Transverse colon (tissue), 4 donors: Measurements from ENCODE around the gene SLC6A13. TPM values are rescaled to one million over a fixed set of nuclear protein-coding genes. Genes with fewer than 3 reads are reported as not detected.
"Not testable (repeated sequence)": the region's sequence is repeated elsewhere in the genome, so short reads cannot be mapped to it uniquely, and the experiment has no call there.

Experiments
- DNase-seq: peaks from one replicate; pipeline ENCODE4 v3.0.0-alpha.2; 2019
- H3K27ac ChIP-seq, 4 donors: fragments of 200-600 bp; sonication (generic); 2 replicates each; pipeline ENCODE4 v1.5.1; 2016 to 2018; ENCODE audit warnings: inconsistent platforms in 4 of 4
- H3K27me3 ChIP-seq: fragments of 200-600 bp; sonication (generic); 2 replicates; pipeline ENCODE4 v1.5.1; 2017; ENCODE audit warnings: inconsistent platforms
- H3K36me3 ChIP-seq, 4 donors: fragments of 200-600 bp; sonication (generic); 2 replicates each; pipeline ENCODE4 v1.5.1; 2017 to 2019; ENCODE audit warnings: inconsistent platforms in 4 of 4
- H3K4me1 ChIP-seq, 4 donors: fragments of 200-600 bp; sonication (generic); 2 replicates each; pipeline ENCODE4 v1.5.1; 2017 to 2020; ENCODE audit warnings: inconsistent platforms in 4 of 4
- H3K4me3 ChIP-seq, 4 donors: fragments of 200-600 bp; sonication (generic); 1 replicate in 1 of 4; 2 replicates in 3 of 4; pipeline versions ENCODE4 v1.5.1 to v1.6.1; 2017 to 2019; ENCODE audit warnings: inconsistent platforms in 4 of 4
- H3K9me3 ChIP-seq, 2 donors: fragments of 200-600 bp; sonication (generic); 2 replicates each; pipeline ENCODE4 v1.5.1; 2017 to 2019; ENCODE audit warnings: inconsistent platforms in 2 of 2
- EP300 ChIP-seq: sonication (generic); formaldehyde crosslinking; IDR thresholded peaks from one replicate; pipeline ENCODE4 v1.6.1; 2017; ENCODE audit warnings: antibody characterized with exemption, low read depth
- POLR2A ChIP-seq: fragments of 450-650 bp; IDR thresholded peaks from one replicate; pipeline ENCODE4 v1.6.1; 2016; ENCODE audit warnings: antibody characterized with exemption, mild to moderate bottlenecking, moderate library complexity
- POLR2AphosphoS5 ChIP-seq, 3 donors: sonication (generic); formaldehyde crosslinking; IDR thresholded peaks; one replicate each; pipeline ENCODE4 v1.6.1; 2016; ENCODE audit warnings: antibody characterized with exemption in 3 of 3
- WGBS, 2 donors: methylation state at CpG; one replicate each; pipeline ENCODE4 v1.1.5; 2018; ENCODE audit warnings: low coverage in 1 of 2; 5-methylcytosine and 5-hydroxymethylcytosine counted together
- in situ Hi-C, 4 donors: fragments of 200-750 bp; cut with MboI; loops; one replicate each; pipeline versions ENCODE4 v1.15.0 to v1.15.1; 2017; ENCODE audit warnings: low sequenced_read_pairs in 3 of 4, low pct_ligation_motif_present in 1 of 4, low pct_unique_long_range_greater_than_20kb in 1 of 4
- intact Hi-C: fragments of 100-400 bp; cut with DNase I; formaldehyde crosslinking; loops from one replicate; pipeline ENCODE4 v1.15.1; 2023; ENCODE audit warnings: low total_unique reads
- total RNA-seq, 4 donors: library from RNA; depleted of rRNA; stranded (reverse); fragments of >200 nt; gene quantifications; one replicate each; pipeline ENCODE4 v1.1.0, GENCODE V29; 2016
- TF ChIP-seq, protein P1 (sequence below), 5 experiments: fragments of 200-600 bp in 3 of 5; fragments of 450-650 bp in 2 of 5; sonication (generic) in 3 of 5; IDR thresholded peaks; 1 replicate in 2 of 5; 2 replicates in 3 of 5; pipeline ENCODE4 v1.5.1; 2016 to 2017; ENCODE audit warnings: antibody characterized with exemption in 5 of 5, inconsistent platforms in 3 of 5, mild to moderate bottlenecking in 2 of 5, moderate library complexity in 1 of 5

SLC6A13 gene
- total RNA-seq, 4 donors from 2014 or later: not detected

DNA sequence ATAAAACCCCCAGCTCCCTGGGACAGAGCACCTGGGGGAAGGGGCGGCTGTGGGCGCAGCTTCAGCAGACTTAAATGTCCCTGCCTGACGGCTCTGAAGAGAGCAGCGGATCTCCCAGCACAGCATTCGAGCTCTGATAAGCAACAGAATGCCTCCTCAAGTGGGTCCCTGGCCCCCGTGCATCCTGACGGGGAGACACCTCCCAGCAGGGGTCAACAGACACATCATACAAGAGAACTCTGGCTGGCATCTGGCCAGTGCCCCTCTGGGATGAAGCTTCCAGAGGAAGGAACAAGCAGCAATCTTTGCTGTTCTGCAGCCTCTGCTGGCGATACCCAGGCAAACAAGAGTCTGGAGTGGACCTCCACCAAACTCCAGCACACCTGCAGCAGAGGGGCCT lies 35.4 kb upstream of the SLC6A13 start:
- H3K27me3 ChIP-seq, H3K27ac ChIP-seq, H3K4me3 ChIP-seq, H3K9me3 ChIP-seq, in situ Hi-C loops, intact Hi-C loops, DNase-seq, H3K4me1 ChIP-seq: not testable (repeated sequence)
- 91 to 100% methylated on average over 2 to 8 of the region's 8 CpGs for WGBS, 2 donors
- H3K36me3 ChIP-seq: peaks cover 0 to 56% (median 26%) of the 10 kb centered on the region in 4 donors

DNA sequence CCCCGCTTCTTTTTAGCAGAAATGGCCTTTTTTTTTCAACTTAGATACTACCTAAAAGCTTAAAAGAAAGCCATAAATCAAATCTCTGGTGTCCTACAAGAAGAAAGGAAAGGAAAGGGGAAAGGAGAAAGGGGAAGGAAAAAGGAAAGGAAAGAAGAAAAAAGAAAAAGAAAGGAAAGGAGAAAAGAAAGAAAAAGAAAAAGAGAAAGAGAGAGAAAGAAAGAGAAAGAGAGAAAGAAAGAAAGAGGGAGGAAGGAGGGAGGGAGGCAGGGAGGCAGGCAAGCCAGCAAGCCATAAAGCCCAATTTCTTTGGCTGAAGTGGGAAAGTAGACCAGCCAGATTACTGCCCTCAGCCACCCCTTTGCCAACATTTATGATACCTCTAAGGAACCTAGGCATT lies 32.5 kb upstream of the SLC6A13 start:
- in situ Hi-C loops (no loop called here), intact Hi-C loops (no loop called here)
- Histone ChIP-seq H3K27ac (no peak overlapping the region), H3K4me3 (no peak overlapping the region), H3K27me3 (no peaks in the 10 kb centered on the region), H3K36me3 (peaks cover 0 to 74% (median 36%) of the 10 kb centered on the region in 4 donors), H3K4me1 (no peaks in the 10 kb centered on the region), H3K9me3 (no peaks in the 10 kb centered on the region)
- TF ChIP-seq POLR2AphosphoS5 (IDR thresholded peaks at IDR 0.05) (no peak), EP300 (no peak), POLR2A (no peak)
- TF ChIP-seq, protein P1, sequence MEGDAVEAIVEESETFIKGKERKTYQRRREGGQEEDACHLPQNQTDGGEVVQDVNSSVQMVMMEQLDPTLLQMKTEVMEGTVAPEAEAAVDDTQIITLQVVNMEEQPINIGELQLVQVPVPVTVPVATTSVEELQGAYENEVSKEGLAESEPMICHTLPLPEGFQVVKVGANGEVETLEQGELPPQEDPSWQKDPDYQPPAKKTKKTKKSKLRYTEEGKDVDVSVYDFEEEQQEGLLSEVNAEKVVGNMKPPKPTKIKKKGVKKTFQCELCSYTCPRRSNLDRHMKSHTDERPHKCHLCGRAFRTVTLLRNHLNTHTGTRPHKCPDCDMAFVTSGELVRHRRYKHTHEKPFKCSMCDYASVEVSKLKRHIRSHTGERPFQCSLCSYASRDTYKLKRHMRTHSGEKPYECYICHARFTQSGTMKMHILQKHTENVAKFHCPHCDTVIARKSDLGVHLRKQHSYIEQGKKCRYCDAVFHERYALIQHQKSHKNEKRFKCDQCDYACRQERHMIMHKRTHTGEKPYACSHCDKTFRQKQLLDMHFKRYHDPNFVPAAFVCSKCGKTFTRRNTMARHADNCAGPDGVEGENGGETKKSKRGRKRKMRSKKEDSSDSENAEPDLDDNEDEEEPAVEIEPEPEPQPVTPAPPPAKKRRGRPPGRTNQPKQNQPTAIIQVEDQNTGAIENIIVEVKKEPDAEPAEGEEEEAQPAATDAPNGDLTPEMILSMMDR (IDR thresholded peaks at IDR 0.05): no peak
- 100% methylated on average over 1 of the region's 1 CpG for WGBS, 2 donors
- DNase-seq: no peak

DNA sequence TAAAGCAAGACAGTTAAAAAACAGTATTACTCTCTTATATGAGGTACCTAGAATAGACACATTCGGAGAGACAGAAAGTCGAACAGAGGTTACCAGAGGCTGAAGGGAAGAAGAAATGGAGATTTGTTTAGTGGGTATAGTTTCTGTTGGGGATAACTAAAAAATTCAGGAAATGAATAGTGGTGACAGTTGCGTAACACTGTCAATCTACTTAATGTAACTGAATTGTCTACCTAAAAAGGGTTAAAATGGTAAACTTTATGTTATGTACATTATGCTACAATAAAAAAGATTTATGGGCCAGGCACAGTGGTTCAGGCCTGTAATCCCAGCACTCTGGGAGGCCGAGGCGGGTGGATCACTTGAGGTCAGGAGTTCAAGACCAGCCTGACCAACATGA lies 30.6 kb upstream of the SLC6A13 start:
- WGBS, 2 donors: 80 to 81% methylated on average over 5 of the region's 5 CpGs
- no peak for DNase-seq
- H3K27me3 ChIP-seq: no peaks in the 10 kb centered on the region
- peaks cover 0 to 77% (median 34%) of the 10 kb centered on the region in 4 donors for H3K36me3 ChIP-seq
- TF ChIP-seq POLR2A (no peak), POLR2AphosphoS5 (IDR thresholded peaks at IDR 0.05) (no peak), EP300 (no peak)
- TF ChIP-seq, protein P1 (IDR thresholded peaks at IDR 0.05): no peak
- no peak overlapping the region for H3K4me3 ChIP-seq
- no peaks in the 10 kb centered on the region for H3K9me3 ChIP-seq
- intact Hi-C loops (no loop called here), in situ Hi-C loops (no loop called here)
- H3K4me1 ChIP-seq: no peaks in the 10 kb centered on the region
- no peak overlapping the region for H3K27ac ChIP-seq

DNA sequence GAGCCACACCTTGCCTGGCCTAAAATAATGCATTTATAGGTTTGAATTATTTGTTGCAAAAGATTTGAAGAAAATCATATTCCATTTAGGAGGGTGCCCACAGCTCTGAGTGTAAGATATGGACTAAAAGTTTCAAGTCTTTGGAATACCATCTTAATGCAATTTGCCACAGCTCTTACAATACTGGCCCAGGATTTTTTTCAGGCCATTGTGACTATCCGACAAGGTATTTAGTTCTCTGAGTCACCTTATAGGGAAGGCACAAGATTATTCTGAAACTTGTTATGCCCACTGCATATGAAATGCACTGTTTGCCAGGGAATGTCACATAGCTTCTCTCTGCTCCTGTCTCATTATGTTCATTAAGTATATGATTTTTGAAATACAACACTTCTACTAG lies 29.6 kb upstream of the SLC6A13 start:
- TF ChIP-seq POLR2AphosphoS5 (IDR thresholded peaks at IDR 0.05): no peak
- no peaks in the 10 kb centered on the region for H3K9me3 ChIP-seq
- no peak overlapping the region for H3K27ac ChIP-seq
- 100% methylated on average over 1 of the region's 1 CpG for WGBS, 2 donors
- intact Hi-C loops: no loop called here
- H3K4me1 ChIP-seq: no peaks in the 10 kb centered on the region
- no peak overlapping the region for H3K4me3 ChIP-seq
- H3K27me3 ChIP-seq: no peaks in the 10 kb centered on the region
- in situ Hi-C loops: no loop called here
- H3K36me3 ChIP-seq: peaks cover 0 to 68% (median 29%) of the 10 kb centered on the region in 4 donors
- DNase-seq: no peak

DNA sequence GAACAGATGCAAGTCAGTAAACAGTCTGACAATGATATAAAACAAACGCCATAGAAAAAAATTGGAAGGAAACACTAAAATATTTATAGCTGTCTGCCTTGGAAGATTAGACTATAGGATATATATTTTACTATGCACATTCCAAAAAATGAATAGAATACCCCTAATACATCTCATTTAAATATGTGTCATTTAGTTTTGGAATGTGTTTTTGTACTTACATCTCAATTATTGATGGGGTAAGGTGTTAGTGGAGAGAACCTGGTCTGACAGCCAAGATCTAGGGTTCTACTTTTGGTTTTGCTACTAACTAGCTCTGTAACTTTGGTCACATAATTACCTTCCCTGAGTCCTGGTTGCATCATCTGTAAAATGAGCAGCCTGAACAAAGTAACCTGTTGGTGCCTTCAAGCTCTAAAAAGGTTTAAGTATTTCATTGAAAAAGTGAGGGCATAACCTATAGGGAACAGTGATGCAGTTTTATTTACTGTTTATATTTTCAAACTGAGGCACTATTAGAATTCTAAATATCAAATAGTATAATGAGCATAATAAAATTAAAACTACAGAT lies 28.6 kb upstream of the SLC6A13 start:
- Histone ChIP-seq H3K27ac (no peak overlapping the region), H3K9me3 (no peaks in the 10 kb centered on the region), H3K4me1 (no peaks in the 10 kb centered on the region), H3K4me3 (no peak overlapping the region), H3K27me3 (no peaks in the 10 kb centered on the region), H3K36me3 (peaks cover 0 to 59% (median 22%) of the 10 kb centered on the region in 4 donors)
- 55 to 66% methylated on average over 1 of the region's 1 CpG for WGBS, 2 donors
- in situ Hi-C loops: no loop called here
- intact Hi-C loops: no loop called here
- DNase-seq: no peak
- TF ChIP-seq POLR2A (no peak), EP300 (no peak), POLR2AphosphoS5 (IDR thresholded peaks at IDR 0.05) (no peak)
- TF ChIP-seq, protein P1 (IDR thresholded peaks at IDR 0.05): no peak
